Renal cortical epithelial cell (primary cell): ENCODE results near the gene EVI5. TPM values are rescaled to one million over a fixed set of nuclear protein-coding genes. Genes with fewer than 3 reads are reported as not detected.
"Not testable (repeated sequence)": the region's sequence is repeated elsewhere in the genome, so short reads cannot be mapped to it uniquely, and the experiment has no call there.

ENCODE experiments used
- DNase-seq: peaks from one replicate; pipeline ENCODE4 v3.0.0-alpha.2; 2011; ENCODE audit warnings: low read depth
- total RNA-seq: library from RNA; depleted of rRNA; stranded (reverse); fragments of >200 nt; gene quantifications from 2 replicates; pipeline ENCODE4 v1.2.3, GENCODE V29; 2014

EVI5 gene
- total RNA-seq, 1 donor from 2014 or later = 35.7 TPM

GRCh38 chr1:92690212-92690906 lies 94.5 kb downstream of the EVI5 start:
- no peak for DNase-seq

GRCh38 chr1:92679980-92680379 lies 104.9 kb downstream of the EVI5 start:
- no peak for DNase-seq

- no peak for DNase-seq
Measured at GRCh38 chr1:92663775-92664174, 121.1 kb downstream of the EVI5 start.

- no peak for DNase-seq
Measured at GRCh38 chr1:92662048-92662447, 122.9 kb downstream of the EVI5 start.

GRCh38 chr1:92657701-92658100 lies 127.2 kb downstream of the EVI5 start:
- no peak for DNase-seq

- DNase-seq = no peak
Measured at GRCh38 chr1:92655197-92655801, 129.6 kb downstream of the EVI5 start.

- DNase-seq = no peak
Measured at GRCh38 chr1:92653605-92654381, 131.1 kb downstream of the EVI5 start.

GRCh38 chr1:92640686-92641085 lies 144.2 kb downstream of the EVI5 start:
- DNase-seq = not testable (repeated sequence)

- DNase-seq = no peak
Measured at GRCh38 chr1:92638498-92638897, 146.4 kb downstream of the EVI5 start.

- DNase-seq = not testable (repeated sequence)
Measured at GRCh38 chr1:92635203-92635602, 149.7 kb downstream of the EVI5 start.

- DNase-seq = peak; percentile 7
Measured at GRCh38 chr1:92623187-92623778, 161.6 kb downstream of the EVI5 start.

- DNase-seq = no peak
Measured at GRCh38 chr1:92619466-92620189, 165.3 kb downstream of the EVI5 start.

- DNase-seq = no peak
Measured at GRCh38 chr1:92601044-92601443, 183.9 kb downstream of the EVI5 start.

GRCh38 chr1:92599184-92599583 lies 185.7 kb downstream of the EVI5 start:
- DNase-seq = peak; percentile 51

GRCh38 chr1:92589361-92589760 lies 195.5 kb downstream of the EVI5 start:
- not testable (repeated sequence) for DNase-seq

- no peak for DNase-seq
Measured at GRCh38 chr1:92587445-92587844, 197.5 kb downstream of the EVI5 start.

- DNase-seq = no peak
Measured at GRCh38 chr1:92585831-92586230, 199.1 kb downstream of the EVI5 start.

GRCh38 chr1:92584810-92585209 lies 200.1 kb downstream of the EVI5 start:
- DNase-seq = not testable (repeated sequence)

- peak; percentile 6 for DNase-seq
Measured at GRCh38 chr1:92583821-92584760, 200.8 kb downstream of the EVI5 start.

GRCh38 chr1:92577261-92577895 lies 207.5 kb downstream of the EVI5 start:
- no peak for DNase-seq
